HepG2 (cell line): Measurements from ENCODE around the gene HADHA. TPM values are rescaled to one million over a fixed set of nuclear protein-coding genes. Genes with fewer than 3 reads are reported as not detected.

Experiments used
- CBX1 ChIP-seq: IDR thresholded peaks from one replicate; pipeline ENCODE4 v1.6.1; 2016; ENCODE audit warnings: antibody characterized with exemption, low read depth
- CC2D1A ChIP-seq: sonication (generic); formaldehyde crosslinking; IDR thresholded peaks from 2 replicates; pipeline ENCODE4 v1.8.1; 2023; ENCODE audit warnings: mild to moderate bottlenecking, missing genetic modification reagents
- ELF4 ChIP-seq: sonication (generic); formaldehyde crosslinking; IDR thresholded peaks from 2 replicates; pipeline ENCODE4 v1.5.0; 2020; ENCODE audit warnings: missing genetic modification reagents, mild to moderate bottlenecking, moderate library complexity, borderline replicate concordance
- HDAC2 ChIP-seq: sonication (generic); formaldehyde crosslinking; IDR thresholded peaks from 2 replicates; pipeline ENCODE4 v1.4.0; 2020; ENCODE audit warnings: missing genetic modification reagents
- JUNB ChIP-seq: sonication (generic); formaldehyde crosslinking; IDR thresholded peaks from 2 replicates; pipeline ENCODE4 v1.8.0; 2022; ENCODE audit warnings: missing genetic modification reagents, mild to moderate bottlenecking, borderline replicate concordance
- KDM1A ChIP-seq: IDR thresholded peaks from 2 replicates; pipeline ENCODE4 v1.6.1; 2016; ENCODE audit warnings: missing compliant biosample characterization
- PHF21A ChIP-seq: sonication (generic); formaldehyde crosslinking; IDR thresholded peaks from 2 replicates; pipeline ENCODE4 v1.5.0; 2020; ENCODE audit warnings: mild to moderate bottlenecking, missing genetic modification reagents
- PTBP1 ChIP-seq: fragments of 200-400 bp; formaldehyde crosslinking; IDR thresholded peaks from 2 replicates; pipeline ENCODE4 v1.6.1; 2018; ENCODE audit warnings: low read length, low read depth; ENCODE audit not compliant: poor library complexity, severe bottlenecking
- SIX1 ChIP-seq: sonication (generic); formaldehyde crosslinking; IDR thresholded peaks from 2 replicates; pipeline ENCODE4 v1.4.0; 2020; ENCODE audit warnings: missing genetic modification reagents, borderline replicate concordance
- TBX2 ChIP-seq: sonication (generic); formaldehyde crosslinking; IDR thresholded peaks from 2 replicates; pipeline ENCODE4 v1.5.0; 2020; ENCODE audit warnings: missing genetic modification reagents, mild to moderate bottlenecking, borderline replicate concordance
- ZKSCAN8 ChIP-seq: IDR thresholded peaks from 2 replicates; pipeline ENCODE4 v1.6.1; 2016; ENCODE audit warnings: borderline replicate concordance, missing genetic modification reagents, missing compliant biosample characterization
- ZMYM2 ChIP-seq: sonication (generic); formaldehyde crosslinking; IDR thresholded peaks from 2 replicates; pipeline ENCODE4 v1.8.0; 2022; ENCODE audit warnings: mild to moderate bottlenecking, missing genetic modification reagents
- ZNF276 ChIP-seq: sonication (generic); formaldehyde crosslinking; IDR thresholded peaks from 2 replicates; pipeline ENCODE4 v1.4.0; 2020; ENCODE audit warnings: mild to moderate bottlenecking, low read depth, missing genetic modification reagents
- ZNF546 ChIP-seq: sonication (generic); formaldehyde crosslinking; conservative IDR thresholded peaks from 2 replicates; pipeline ENCODE4 v1.8.1; 2023; ENCODE audit warnings: mild to moderate bottlenecking, missing genetic modification reagents
- ZNF550 ChIP-seq: sonication (generic); formaldehyde crosslinking; IDR thresholded peaks from 2 replicates; pipeline ENCODE4 v1.4.0; 2020; ENCODE audit warnings: mild to moderate bottlenecking, missing genetic modification reagents, borderline replicate concordance
- ZNF572 ChIP-seq: sonication (generic); formaldehyde crosslinking; IDR thresholded peaks from 2 replicates; pipeline ENCODE4 v1.5.1; 2020; ENCODE audit warnings: mild to moderate bottlenecking, missing genetic modification reagents
- ZNF678 ChIP-seq: sonication (generic); formaldehyde crosslinking; IDR thresholded peaks from 2 replicates; pipeline ENCODE4 v1.4.0; 2020; ENCODE audit warnings: mild to moderate bottlenecking, missing genetic modification reagents
- ZNF878 ChIP-seq: sonication (generic); formaldehyde crosslinking; IDR thresholded peaks from 2 replicates; pipeline ENCODE4 v1.8.1; 2023; ENCODE audit warnings: mild to moderate bottlenecking, missing genetic modification reagents, moderate library complexity
- ZSCAN30 ChIP-seq: sonication (generic); formaldehyde crosslinking; IDR thresholded peaks from 2 replicates; pipeline ENCODE4 v1.5.0; 2020; ENCODE audit warnings: mild to moderate bottlenecking, missing genetic modification reagents
- polyA plus RNA-seq, 8 experiments: library from polyadenylated mRNA; depleted of rRNA in 3 of 8; stranded (reverse) in 7 of 8; unstranded in 1 of 8; fragments of >200 nt; fragmentation: Illumina TruSeq in 4 of 8; extraction: Trizol in 4 of 8; gene quantifications; 2 replicates each; pipeline versions ENCODE4 v1.2.1 to v1.2.3, GENCODE V29; 2011 to 2016; ENCODE audit warnings: low read depth in 4 of 8, missing spikeins in 1 of 8, mixed read lengths in 1 of 8; ENCODE audit not compliant: insufficient read depth in 1 of 8
- total RNA-seq, 5 experiments: library from RNA; depleted of rRNA; stranded (reverse); fragments of >200 nt; fragmentation: Illumina TruSeq; extraction: Trizol; gene quantifications; 2 replicates each; pipeline ENCODE4 v1.2.3, GENCODE V29; 2016; ENCODE audit warnings: low read depth in 1 of 5
- TF ChIP-seq, protein P1 (sequence below): IDR thresholded peaks from 2 replicates; pipeline ENCODE4 v1.6.1; 2012; ENCODE audit warnings: low read depth, low read length, improper control_type of control experiment
- TF ChIP-seq, protein P2 (sequence below): sonication (generic); formaldehyde crosslinking; IDR thresholded peaks from 2 replicates; pipeline ENCODE4 v1.4.0; 2020; ENCODE audit warnings: missing genetic modification reagents

The HADHA gene
- total and polyA plus RNA-seq, 2 of the 13 experiments (the other 11 are each of a cell fraction or from before 2014, with no cell fraction given) = 102 to 270 TPM

- no peak for TF ChIP-seq ZNF276
- no peak for TF ChIP-seq SIX1 (CRISPR knock-in tag)
- no peak for TF ChIP-seq ZKSCAN8
- TF ChIP-seq ZSCAN30 (CRISPR knock-in tag) = no peak
- TF ChIP-seq ZNF572 (CRISPR knock-in tag) = no peak
- TF ChIP-seq TBX2 (CRISPR knock-in tag) = no peak
- no peak for TF ChIP-seq PTBP1
- TF ChIP-seq KDM1A = no peak
- no peak for TF ChIP-seq JUNB
- TF ChIP-seq, protein P1, sequence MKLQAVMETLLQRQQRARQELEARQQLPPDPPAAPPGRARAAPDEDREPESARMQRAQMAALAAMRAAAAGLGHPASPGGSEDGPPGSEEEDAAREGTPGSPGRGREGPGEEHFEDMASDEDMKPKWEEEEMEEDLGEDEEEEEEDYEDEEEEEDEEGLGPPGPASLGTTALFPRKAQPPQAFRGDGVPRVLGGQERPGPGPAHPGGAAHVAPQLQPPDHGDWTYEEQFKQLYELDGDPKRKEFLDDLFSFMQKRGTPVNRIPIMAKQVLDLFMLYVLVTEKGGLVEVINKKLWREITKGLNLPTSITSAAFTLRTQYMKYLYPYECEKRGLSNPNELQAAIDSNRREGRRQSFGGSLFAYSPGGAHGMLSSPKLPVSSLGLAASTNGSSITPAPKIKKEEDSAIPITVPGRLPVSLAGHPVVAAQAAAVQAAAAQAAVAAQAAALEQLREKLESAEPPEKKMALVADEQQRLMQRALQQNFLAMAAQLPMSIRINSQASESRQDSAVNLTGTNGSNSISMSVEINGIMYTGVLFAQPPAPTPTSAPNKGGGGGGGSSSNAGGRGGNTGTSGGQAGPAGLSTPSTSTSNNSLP = no peak
- TF ChIP-seq ZMYM2 (CRISPR knock-in tag) = no peak
- TF ChIP-seq ELF4 = no peak
- TF ChIP-seq PHF21A (CRISPR knock-in tag) = no peak
- TF ChIP-seq CBX1 = no peak
- no peak for TF ChIP-seq ZNF678
- TF ChIP-seq, protein P2, sequence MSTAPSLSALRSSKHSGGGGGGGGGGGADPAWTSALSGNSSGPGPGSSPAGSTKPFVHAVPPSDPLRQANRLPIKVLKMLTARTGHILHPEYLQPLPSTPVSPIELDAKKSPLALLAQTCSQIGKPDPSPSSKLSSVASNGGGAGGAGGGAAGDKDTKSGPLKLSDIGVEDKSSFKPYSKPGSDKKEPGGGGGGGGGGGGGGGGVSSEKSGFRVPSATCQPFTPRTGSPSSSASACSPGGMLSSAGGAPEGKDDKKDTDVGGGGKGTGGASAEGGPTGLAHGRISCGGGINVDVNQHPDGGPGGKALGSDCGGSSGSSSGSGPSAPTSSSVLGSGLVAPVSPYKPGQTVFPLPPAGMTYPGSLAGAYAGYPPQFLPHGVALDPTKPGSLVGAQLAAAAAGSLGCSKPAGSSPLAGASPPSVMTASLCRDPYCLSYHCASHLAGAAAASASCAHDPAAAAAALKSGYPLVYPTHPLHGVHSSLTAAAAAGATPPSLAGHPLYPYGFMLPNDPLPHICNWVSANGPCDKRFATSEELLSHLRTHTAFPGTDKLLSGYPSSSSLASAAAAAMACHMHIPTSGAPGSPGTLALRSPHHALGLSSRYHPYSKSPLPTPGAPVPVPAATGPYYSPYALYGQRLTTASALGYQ (CRISPR knock-in tag) = no peak
- TF ChIP-seq HDAC2 (CRISPR knock-in tag) = no peak
- no peak for TF ChIP-seq ZNF550
- no peak for TF ChIP-seq ZNF546 (CRISPR knock-in tag)
- TF ChIP-seq CC2D1A (CRISPR knock-in tag) = no peak
- TF ChIP-seq ZNF878 (CRISPR knock-in tag) = no peak
Measured at GRCh38 chr2:26184555-26185303, 59.7 kb downstream of the HADHA start (continued).
